MV-4-11 (cell line): ENCODE results near the gene CRNN.

Source experiments
- DNase-seq: peaks from one replicate; lab custom pipeline; 2025; lab: John Stamatoyannopoulos, UW

The CRNN gene

DNA sequence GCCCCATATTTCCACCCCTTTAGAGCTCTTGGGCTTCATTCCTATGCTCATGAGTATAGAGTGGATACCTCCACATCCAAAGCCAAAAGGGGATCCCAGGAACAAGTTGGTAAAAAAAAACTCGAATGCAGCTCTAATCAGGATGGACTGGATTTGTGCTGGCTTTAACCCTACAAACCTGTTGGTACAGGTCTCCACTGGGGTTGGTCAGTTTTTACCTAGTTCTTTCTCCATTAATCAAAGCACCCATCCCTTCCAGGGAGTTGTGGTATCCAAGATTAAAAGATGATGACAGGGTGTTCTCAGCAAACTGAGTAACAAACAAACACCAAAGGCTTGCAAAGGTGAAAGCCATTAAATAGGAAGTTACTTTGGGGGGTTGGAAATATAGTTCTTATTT lies 5.9 kb upstream of the CRNN start:
- DNase-seq, result no peak

DNA sequence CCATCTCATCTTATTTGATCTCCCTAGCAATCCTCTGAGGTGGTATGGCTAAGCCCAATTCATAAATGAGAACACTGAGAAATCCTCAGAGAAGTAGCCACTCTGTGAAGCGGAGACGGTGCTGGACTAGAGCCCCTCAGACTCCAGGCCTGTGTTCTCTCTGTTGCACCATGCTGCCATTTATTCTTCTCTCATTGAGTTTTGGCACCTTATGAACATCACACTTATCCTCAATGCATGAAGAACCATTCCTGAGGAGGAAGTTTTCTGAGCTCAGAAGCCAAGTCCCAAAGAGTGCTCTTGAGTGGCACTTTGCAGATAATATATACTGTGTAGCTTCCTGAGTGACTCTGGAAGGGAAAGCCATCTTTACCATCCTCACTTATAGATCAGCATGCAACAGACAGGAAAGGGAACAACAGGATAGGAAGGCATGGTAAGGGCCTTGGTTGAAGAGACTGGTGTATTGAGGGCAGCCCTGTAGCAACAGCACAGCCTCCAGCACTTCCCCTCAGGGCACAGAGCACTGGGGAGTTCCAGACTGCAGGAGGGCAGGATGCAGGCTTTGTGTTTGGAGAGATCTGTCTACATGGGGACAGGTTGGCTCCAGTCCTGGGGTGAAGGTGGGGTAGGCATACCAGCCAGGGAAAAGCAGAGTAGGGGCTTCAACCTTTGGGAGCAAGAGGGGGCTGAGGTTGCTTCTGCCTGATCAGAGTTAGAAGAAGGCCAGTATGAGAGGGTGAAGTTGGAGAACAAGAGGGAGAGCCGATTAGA lies 1.6 kb upstream of the CRNN start:
- no peak for DNase-seq

DNA sequence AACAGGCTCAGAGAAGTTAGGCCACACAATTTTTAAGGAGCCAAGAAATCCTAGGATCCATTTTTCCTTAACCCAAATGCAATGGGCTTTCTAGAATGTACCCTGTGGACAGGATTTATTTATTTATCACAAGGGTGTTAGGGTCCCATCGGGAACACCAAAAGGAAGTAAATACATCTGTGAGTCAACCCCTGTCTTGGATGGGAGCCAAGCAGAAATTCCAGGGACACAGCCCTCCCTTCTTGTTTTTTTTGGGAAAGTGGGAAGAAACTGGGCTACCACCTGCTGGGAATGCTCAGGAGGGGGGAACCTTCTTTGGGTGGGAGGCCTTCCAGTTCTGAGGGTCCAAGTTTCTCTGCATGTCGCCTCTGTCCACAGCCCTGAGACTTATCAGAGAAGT lies 1.3 kb downstream of the CRNN start:
- DNase-seq, result no peak

DNA sequence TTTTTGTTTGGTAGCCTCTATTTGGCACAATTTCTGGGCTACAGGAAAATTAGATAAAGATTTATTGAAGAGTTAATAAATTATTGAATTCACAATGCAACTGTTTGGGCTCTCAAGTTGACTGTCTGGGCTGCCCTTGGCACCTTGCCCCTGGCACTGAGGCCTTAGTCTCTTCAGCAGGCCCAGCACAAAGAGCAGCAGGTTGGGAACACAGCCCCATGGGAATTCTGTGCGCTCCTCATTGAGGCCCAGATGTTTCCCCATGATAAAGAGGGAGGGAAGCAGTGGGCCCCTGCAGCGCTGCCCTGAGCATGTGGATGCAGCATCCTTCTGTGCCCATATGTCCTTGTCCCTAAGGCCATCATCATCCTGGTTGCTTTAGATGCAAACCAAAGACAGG lies 2.9 kb downstream of the CRNN start:
- no peak for DNase-seq

DNA sequence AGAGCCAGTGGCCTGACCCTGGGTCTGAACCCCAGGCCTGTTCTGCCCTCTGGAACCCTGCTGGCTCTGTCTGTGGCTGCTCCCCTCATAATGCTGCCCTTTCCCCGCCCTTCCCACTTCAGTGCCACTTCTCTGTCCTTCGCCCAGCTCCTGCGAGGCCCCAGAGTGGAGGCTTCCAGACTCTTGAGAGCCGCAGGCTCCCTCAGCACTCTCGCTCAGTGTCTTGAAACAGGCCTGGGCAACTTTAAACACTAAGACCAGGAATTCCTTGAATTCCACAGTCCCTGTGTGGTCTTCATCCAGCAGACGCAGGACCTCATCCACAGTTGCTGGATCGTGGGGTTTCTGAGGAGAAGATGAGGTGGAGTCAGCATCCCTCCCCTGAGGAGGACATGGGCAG lies 3.5 kb downstream of the CRNN start:
- no peak for DNase-seq

DNA sequence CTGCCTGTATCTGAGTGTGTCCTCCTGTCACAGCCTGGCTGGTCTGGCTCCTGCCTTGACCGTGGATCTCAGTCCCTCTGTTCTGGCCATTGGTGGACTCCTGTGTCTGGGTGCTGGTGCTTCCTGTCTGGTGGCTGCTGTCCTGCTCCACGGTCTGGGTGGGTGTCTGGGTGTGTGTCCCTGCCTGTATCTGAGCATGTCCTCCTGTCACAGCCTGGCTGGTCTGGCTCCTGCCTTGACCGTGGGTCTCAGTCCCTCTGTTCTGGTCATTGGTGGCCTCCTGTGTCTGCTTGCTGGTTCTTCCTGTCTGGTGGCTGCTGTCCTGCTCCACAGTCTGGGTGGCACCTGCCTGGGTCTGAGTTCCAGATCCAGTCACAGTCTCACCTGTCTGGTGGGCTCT lies 4.0 kb downstream of the CRNN start:
- DNase-seq, result no peak

DNA sequence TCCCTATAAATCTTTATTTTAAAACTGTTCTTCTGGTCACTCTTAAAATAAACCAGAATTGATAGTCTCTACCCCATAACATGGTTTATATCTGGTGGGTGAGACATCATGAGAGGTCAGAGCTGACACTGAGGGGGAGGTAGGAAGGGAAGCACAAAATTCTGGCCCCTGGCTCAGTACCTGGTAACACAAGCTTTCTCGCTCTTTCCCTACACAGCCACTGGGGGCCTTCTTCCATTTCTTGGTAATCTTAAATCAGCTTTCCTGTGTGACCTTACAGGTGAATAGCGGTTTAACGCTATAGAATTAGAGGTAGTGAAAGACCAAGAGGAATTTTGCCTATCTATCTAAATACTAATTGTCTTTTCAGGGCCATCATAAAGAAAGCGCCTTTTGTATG lies 5.4 kb downstream of the CRNN start:
- DNase-seq, result no peak

DNA sequence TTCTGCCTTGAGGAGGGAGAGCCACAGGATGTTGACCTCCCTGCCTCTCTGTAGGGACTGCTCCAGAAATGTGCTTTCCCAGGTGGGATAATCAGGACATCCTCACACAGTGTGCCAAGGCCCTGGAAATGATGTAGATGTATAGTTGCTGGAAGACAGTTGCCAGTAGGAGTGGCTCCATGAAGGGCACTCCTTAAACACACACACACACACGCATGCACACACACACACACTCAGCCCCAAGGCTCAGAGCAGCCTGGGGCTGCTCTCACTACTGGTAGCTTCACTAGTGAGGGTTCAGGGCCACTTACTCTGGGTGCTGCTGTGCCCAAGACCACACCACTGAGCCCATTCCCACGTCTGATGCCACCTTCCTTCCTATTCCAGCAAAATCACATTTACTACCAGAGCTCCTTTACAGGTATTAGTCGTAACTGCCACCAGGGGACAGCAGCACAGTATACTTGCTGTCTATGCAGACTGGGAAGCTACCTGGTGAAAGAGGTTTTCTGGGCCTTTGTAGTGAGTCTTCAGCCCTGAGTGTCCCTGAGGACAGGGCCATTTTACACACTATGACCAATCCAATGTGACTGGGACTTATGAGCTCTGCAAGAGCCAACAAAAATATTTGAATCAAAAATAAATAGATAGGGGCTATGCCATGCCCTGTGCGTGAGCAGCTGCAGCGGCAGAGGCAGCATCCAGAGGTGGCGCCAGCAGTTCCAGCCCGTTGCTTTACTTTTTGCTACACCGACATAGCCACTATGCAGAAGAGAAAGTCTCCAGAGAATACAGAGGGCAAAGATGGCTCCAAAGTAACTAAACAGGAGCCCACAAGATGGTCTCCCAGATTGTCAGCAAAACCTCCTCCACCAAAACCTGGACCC lies 15.0 kb downstream of the CRNN start:
- DNase-seq, result peak; percentile 11

DNA sequence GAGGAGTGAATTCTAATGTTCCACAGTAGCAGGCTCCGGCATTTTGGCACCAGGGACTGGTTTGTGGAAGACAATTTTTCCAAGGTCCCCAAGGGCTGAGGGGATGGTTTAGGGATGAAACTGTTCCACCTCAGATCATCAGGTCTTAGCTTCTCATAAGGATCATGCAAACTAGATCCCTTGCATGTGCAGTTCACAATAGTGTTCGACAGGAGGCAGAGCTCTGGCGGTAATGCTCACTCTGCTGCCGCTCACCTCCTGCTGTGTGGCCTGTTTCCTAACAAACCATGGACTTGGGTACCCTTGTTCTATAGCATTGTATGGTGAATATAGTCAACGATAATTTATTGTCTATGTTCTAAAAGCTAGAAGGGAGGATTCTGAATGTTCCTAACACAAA lies 16.6 kb downstream of the CRNN start:
- peak; percentile 13 for DNase-seq

DNA sequence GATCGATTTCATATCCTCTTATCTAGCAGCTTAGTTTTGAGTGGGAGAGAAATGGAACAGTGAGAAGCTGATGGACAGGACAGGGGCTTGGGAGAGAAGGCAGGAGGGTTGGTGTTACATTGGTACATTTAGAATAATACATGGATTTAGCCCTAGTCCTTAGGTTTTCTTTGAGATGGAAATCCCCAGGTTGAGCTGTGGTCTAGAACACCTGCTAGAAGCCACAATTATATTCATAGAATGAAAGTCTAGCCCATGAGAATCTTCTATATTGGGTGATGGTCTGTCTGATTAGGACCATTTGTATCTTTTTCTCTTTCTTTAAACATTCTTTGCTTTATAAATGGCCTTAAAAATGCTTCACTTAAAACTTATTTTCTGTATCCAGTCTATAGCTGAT lies 19.9 kb downstream of the CRNN start:
- no peak for DNase-seq

DNA sequence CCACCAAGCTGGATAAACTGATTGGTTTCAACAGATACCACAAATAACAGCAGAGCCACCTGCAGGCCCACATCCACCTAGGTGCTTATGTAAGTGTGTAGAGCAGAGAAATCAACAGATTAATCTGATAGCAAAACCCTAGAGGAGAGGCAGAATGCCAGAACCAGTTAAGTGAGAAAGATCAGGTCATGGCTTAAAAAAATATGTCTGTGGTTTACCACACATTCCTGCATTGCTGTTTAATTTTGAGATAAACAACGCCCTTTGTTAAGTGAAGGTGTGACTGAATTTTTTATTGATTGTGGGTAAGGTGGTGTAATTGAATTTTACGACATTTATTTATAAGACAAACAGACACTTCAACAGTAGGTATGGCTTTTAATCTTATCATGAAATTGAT lies 21.2 kb downstream of the CRNN start:
- no peak for DNase-seq

DNA sequence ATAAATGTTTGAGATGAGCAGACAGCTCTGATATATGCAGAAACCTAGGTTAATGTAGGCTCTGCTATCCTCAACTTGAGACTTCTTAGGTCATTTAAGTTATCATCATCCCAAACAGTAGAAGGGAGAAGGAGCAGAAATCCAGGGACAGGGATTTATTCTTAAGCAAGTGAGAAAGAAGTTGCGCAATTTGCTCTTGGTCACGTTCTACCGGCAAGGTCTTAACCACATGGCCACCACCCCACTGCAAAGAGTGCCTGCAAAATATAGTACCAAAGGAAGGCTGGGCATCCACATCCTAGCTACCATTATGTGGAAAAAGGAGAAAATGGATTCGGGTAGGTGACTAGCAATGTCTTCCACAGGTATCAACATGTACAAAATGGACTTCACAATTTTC lies 25.2 kb downstream of the CRNN start:
- peak; percentile 8 for DNase-seq

DNA sequence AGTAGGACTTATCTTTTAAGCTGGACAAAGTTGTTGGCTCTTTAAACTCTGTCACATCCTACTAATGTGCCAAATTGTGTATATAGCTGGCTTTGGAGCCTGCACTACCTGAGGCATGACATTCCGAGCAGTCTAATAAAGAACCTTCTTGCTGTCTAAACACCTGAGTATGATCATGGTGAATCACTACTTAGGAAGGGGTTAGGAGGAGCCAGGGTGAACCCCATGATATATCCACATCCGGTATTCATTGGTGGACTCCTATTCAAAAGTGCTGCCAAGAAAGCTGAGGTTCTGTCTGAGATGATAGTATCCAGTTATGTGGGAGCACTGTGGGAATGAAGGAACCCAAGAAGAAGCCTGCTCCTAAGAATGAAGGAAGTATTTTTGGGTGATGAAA lies 27.1 kb downstream of the CRNN start:
- DNase-seq, result no peak

DNA sequence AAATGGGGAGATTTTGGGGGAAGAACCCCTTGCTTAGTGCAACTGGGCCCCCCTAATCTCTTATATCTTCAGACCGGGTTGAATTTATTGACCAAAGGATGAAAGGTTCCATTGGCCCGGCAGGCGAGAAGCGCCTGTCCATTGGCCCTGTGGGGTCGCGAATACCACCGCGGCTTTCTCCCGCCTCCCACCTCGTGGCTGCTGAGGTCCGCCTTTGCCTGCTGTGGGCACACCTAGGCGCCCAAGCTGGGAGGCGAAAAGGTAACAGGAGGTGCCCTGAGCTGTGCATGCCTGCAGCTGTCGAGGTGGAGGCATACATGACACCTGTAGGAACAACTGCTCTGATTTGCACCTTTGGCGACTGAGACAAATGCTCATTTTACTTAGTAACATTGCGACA lies 33.1 kb downstream of the CRNN start:
- no peak for DNase-seq

DNA sequence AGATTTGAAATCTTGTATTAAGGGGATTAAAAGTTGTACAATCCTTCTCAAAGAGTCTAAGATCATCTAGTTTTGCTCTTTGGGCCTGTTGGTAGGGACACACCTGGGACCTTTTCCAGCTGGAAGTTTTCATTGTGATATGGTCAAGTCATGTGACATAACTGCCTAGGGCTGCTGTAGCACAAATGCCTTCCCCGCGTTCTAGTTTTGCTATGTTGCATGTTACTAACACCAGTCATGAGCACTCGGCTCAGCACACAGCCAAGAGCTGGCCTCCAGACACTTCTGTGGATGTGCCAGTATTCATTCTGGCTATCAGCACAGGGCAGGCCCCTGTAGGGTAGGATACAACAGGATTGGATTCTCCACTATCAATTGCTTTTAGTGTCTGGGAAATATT lies 39.6 kb downstream of the CRNN start:
- no peak for DNase-seq

DNA sequence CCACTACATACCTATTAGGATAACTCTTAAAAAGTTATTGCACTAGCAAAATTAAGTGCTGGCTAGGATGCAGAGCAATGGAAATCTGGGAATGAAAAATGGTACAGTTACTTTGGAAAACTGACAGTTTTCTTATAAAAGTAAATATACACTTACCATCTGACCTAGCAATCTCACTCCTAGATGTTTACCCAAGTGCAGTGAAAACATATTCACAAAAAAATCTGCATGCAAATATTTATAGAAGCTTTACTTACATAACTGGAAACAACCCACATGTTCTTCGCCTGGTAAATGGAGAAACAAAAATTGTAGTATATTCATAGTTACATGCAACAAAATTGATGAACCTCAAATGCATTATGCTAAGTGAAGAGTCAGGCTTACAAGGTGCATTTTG lies 41.4 kb downstream of the CRNN start:
- DNase-seq, result no peak

DNA sequence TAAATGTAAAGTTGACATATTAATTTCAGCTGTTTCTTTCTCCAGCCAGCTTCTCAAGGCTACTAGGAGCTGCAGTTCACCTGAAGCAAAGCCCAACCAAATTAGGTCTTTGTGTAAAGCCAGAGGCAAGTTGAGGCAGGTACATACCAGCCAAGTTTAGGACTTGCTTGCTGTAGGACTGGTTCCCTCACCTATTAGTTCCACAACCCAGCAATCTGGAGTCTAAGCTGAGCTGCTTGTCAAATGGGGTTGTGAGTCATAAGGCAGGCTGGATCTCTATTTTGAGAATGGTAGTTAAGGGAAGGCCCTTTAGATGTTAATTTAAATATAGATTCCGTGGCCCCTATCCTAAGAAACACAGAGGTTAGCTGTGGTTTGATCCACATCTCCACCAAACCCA lies 46.6 kb downstream of the CRNN start:
- DNase-seq, result no peak

DNA sequence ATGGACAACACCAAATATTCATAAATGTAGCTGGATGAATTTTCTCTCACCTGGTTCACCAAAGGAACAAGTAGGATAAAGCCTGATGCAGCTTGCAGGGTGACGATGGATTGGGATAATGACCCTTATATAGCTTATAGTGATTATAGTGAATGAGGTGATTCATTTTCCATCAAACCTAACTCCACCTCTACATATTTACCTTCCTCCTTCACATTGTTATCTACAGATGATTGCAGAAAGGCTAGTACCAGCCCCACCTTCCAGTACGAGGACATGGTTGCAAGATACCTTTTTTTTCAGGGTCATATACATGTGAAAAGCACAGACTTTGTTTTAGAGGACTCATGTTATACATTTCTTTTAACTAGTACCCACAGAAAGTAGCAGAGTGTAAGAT lies 54.2 kb downstream of the CRNN start, which contains the start of gene FLG2:
Gene FLG2, minus strand, starts transcription at position 101 of the 400 bp plus-strand sequence. CDS start 1,122 bp downstream, outside the sequence.
- DNase-seq, result no peak
